AG08395 (cell line): ENCODE results near the gene DCBLD1.

Experiments
- DNase-seq: peaks from one replicate; pipeline ENCODE4 v3.0.0; 2012; ENCODE audit warnings: mixed read lengths, low spot score

Gene DCBLD1

GRCh38 chr6:117530467-117531242 lies 48.2 kb downstream of the DCBLD1 start:
- no peak for DNase-seq

- peak; percentile 20 for DNase-seq
Measured at GRCh38 chr6:117531346-117531745, 48.9 kb downstream of the DCBLD1 start.

GRCh38 chr6:117531809-117532725 lies 49.6 kb downstream of the DCBLD1 start:
- no peak for DNase-seq

GRCh38 chr6:117533775-117534174 lies 51.3 kb downstream of the DCBLD1 start:
- no peak for DNase-seq

GRCh38 chr6:117534974-117535373 lies 52.5 kb downstream of the DCBLD1 start:
- DNase-seq, result no peak

- no peak for DNase-seq
Measured at GRCh38 chr6:117536317-117536716, 53.8 kb downstream of the DCBLD1 start.

GRCh38 chr6:117538615-117539014 lies 56.1 kb downstream of the DCBLD1 start:
- no peak for DNase-seq

- DNase-seq, result no peak
Measured at GRCh38 chr6:117540670-117541069, 58.2 kb downstream of the DCBLD1 start.

- no peak for DNase-seq
Measured at GRCh38 chr6:117542493-117542892, 60.0 kb downstream of the DCBLD1 start.

- DNase-seq, result no peak
Measured at GRCh38 chr6:117544716-117545115, 62.2 kb downstream of the DCBLD1 start.

- no peak for DNase-seq
Measured at GRCh38 chr6:117545161-117545595, 62.7 kb downstream of the DCBLD1 start.

- no peak for DNase-seq
Measured at GRCh38 chr6:117546674-117547073, 64.2 kb downstream of the DCBLD1 start.

- DNase-seq, result peak; percentile 39
Measured at GRCh38 chr6:117547688-117548621, 65.5 kb downstream of the DCBLD1 start.

GRCh38 chr6:117548797-117549301 lies 66.4 kb downstream of the DCBLD1 start:
- peak; percentile 37 for DNase-seq

GRCh38 chr6:117549611-117550010 lies 67.1 kb downstream of the DCBLD1 start:
- no peak for DNase-seq

GRCh38 chr6:117550078-117550600 lies 67.7 kb downstream of the DCBLD1 start:
- DNase-seq, result no peak

- DNase-seq, result no peak
Measured at GRCh38 chr6:117550618-117551242, 68.3 kb downstream of the DCBLD1 start.

GRCh38 chr6:117552618-117553017 lies 70.1 kb downstream of the DCBLD1 start:
- no peak for DNase-seq

- DNase-seq, result no peak
Measured at GRCh38 chr6:117553142-117553541, 70.7 kb downstream of the DCBLD1 start.

GRCh38 chr6:117555262-117555849 lies 72.9 kb downstream of the DCBLD1 start:
- DNase-seq, result no peak
